HepG2 (cell line): ENCODE data around the gene MSI2. TPM values are rescaled to one million over a fixed set of nuclear protein-coding genes. Genes with fewer than 3 reads are reported as not detected.

ENCODE experiments used
- ATAC-seq: fragments of 200-7000 bp; cut with Tn5 transposase; 3 replicates; pipeline ENCODE4 v1.9.1; 2020; ENCODE audit warnings: mild to moderate bottlenecking, moderate library complexity
- BruUV-seq: library from RNA; stranded (reverse); fragments of 400-500 nt; replicated peaks from 2 replicates; lab custom pipeline; 2021; lab: Mats Ljungman, UMichigan
- CTCF ChIA-PET: fragments of 300-600 bp; formaldehyde crosslinking; extraction: SDS; loops from one replicate; lab custom pipeline; 2021; ENCODE audit warnings: low total read pairs, inconsistent platforms, low intra/inter-chr PET ratio; lab: Yijun Ruan, JAX
- POLR2A ChIA-PET: fragments of 350-600 bp; sonication (Branson Sonifier 250); formaldehyde crosslinking; loops from one replicate; lab custom pipeline; 2020; ENCODE audit warnings: antibody characterized with exemption, inconsistent platforms; lab: Yijun Ruan, JAX
- DNase-seq: peaks from one replicate; pipeline ENCODE4 v3.0.0-alpha.2; 2015; ENCODE audit warnings: low spot score
- FAIRE-seq: peaks from 3 replicates; lab custom pipeline; 2011; peaks lifted over from hg19 to GRCh38; lab: Jason Lieb, UNC
- H2AFZ ChIP-seq: one replicate; pipeline ENCODE4 v1.6.1; 2011; ENCODE audit warnings: low read length, inconsistent platforms
- H3K27ac ChIP-seq: fragments of 300-600 bp; 3 replicates; pipeline ENCODE4 v1.8.0; 2011; ENCODE audit warnings: mixed run types, mild to moderate bottlenecking, mixed read lengths, low read length, inconsistent platforms; ENCODE audit not compliant: insufficient read depth; ENCODE audit errors: extremely low read length
- H3K27me3 ChIP-seq, 2 experiments: fragments of 200-600 bp in 1 of 2; 2 replicates in 1 of 2; 3 replicates in 1 of 2; pipeline versions ENCODE4 v1.6.0 to v1.8.0; 2011; ENCODE audit warnings: low read length in 2 of 2, mild to moderate bottlenecking in 2 of 2, moderate library complexity in 2 of 2, inconsistent platforms in 1 of 2; ENCODE audit not compliant: insufficient read depth in 2 of 2, control insufficient read depth in 1 of 2
- H3K36me3 ChIP-seq, 2 experiments: fragments of 200-600 bp in 1 of 2; replicated peaks in 1 of 2; 2 replicates in 1 of 2; 3 replicates in 1 of 2; pipeline versions ENCODE4 v1.5.1 to v1.8.0; 2011; ENCODE audit warnings: low read length in 2 of 2, inconsistent platforms in 1 of 2; ENCODE audit not compliant: insufficient read depth in 2 of 2, control insufficient read depth in 1 of 2
- H3K4me1 ChIP-seq: 2 replicates; pipeline ENCODE4 v1.5.1; 2012; ENCODE audit warnings: low read length, inconsistent platforms; ENCODE audit not compliant: insufficient read depth
- H3K4me2 ChIP-seq: 2 replicates; pipeline ENCODE4 v1.6.0; 2011; ENCODE audit warnings: low read depth, low read length, inconsistent platforms
- H3K4me3 ChIP-seq, 3 experiments: fragments of 200-600 bp in 1 of 3; sonication (generic), shearing (Covaris generic) in 1 of 3; replicated peaks in 1 of 3; 2 replicates each; pipeline ENCODE4 v1.5.1; 2011 to 2016; ENCODE audit warnings: low read length in 3 of 3, inconsistent platforms in 2 of 3, low read depth in 2 of 3, mild to moderate bottlenecking in 2 of 3, control low read depth in 1 of 3, mixed read lengths in 1 of 3; ENCODE audit not compliant: insufficient read depth in 1 of 3
- H3K79me2 ChIP-seq: one replicate; pipeline ENCODE4 v1.6.1; 2011; ENCODE audit warnings: low read length, inconsistent platforms; ENCODE audit not compliant: insufficient read depth
- H3K9ac ChIP-seq: 2 replicates; pipeline ENCODE4 v1.6.0; 2011; ENCODE audit warnings: mild to moderate bottlenecking, low read depth, low read length, inconsistent platforms; ENCODE audit not compliant: insufficient read depth
- H3K9me3 ChIP-seq: 2 replicates; pipeline ENCODE4 v1.5.1; 2012; ENCODE audit warnings: mild to moderate bottlenecking, low read length
- H4K20me1 ChIP-seq: 2 replicates; pipeline ENCODE4 v1.6.0; 2011; ENCODE audit warnings: inconsistent platforms, mild to moderate bottlenecking, low read length, moderate library complexity; ENCODE audit not compliant: insufficient read depth
- AGO2 ChIP-seq: fragments of 200-400 bp; formaldehyde crosslinking; optimal IDR thresholded peaks from 2 replicates; pipeline ENCODE3; 2017; ENCODE audit warnings: mild to moderate bottlenecking, low read depth, low read length, moderate library complexity
- BHLHE40 ChIP-seq: IDR thresholded peaks from 2 replicates; pipeline ENCODE4 v1.6.1; 2011; ENCODE audit warnings: low read length, improper control_type of control experiment
- MED8 ChIP-seq: sonication (generic); formaldehyde crosslinking; IDR thresholded peaks from 2 replicates; pipeline ENCODE4 v1.8.1; 2023; ENCODE audit warnings: mild to moderate bottlenecking, missing genetic modification reagents; ENCODE audit not compliant: insufficient replicate concordance
- MXI1 ChIP-seq: IDR thresholded peaks from 3 replicates; pipeline ENCODE4 v1.6.1; 2012; ENCODE audit warnings: low read depth, low read length, inconsistent platforms, borderline replicate concordance
- PAF1 ChIP-seq: IDR thresholded peaks from 2 replicates; pipeline ENCODE4 v1.6.1; 2016; ENCODE audit warnings: missing genetic modification reagents, missing compliant biosample characterization
- RBM22 ChIP-seq: fragments of 200-400 bp; formaldehyde crosslinking; optimal IDR thresholded peaks from 2 replicates; pipeline ENCODE3; 2017; ENCODE audit warnings: mild to moderate bottlenecking, low read length, moderate library complexity
- RFXANK ChIP-seq: IDR thresholded peaks from 2 replicates; pipeline ENCODE4 v1.6.1; 2016
- STAG1 ChIP-seq: sonication (generic); formaldehyde crosslinking; IDR thresholded peaks from 2 replicates; pipeline ENCODE4 v1.4.0; 2020; ENCODE audit warnings: missing genetic modification reagents
- ZNF232 ChIP-seq: sonication (generic); formaldehyde crosslinking; IDR thresholded peaks from 2 replicates; pipeline ENCODE4 v1.4.0; 2020; ENCODE audit warnings: missing genetic modification reagents, borderline replicate concordance
- ZNF234 ChIP-seq: sonication (generic); formaldehyde crosslinking; conservative IDR thresholded peaks from 2 replicates; pipeline ENCODE4 v1.5.1; 2020; ENCODE audit warnings: mild to moderate bottlenecking, missing genetic modification reagents
- ZNF367 ChIP-seq: sonication (generic); formaldehyde crosslinking; IDR thresholded peaks from 2 replicates; pipeline ENCODE4 v1.4.0; 2020; ENCODE audit warnings: missing genetic modification reagents, borderline replicate concordance
- ZNF563 ChIP-seq: sonication (generic); formaldehyde crosslinking; IDR thresholded peaks from 2 replicates; pipeline ENCODE4 v1.8.0; 2022; ENCODE audit warnings: mild to moderate bottlenecking, moderate library complexity, missing genetic modification reagents
- ZNF564 ChIP-seq: sonication (generic); formaldehyde crosslinking; IDR thresholded peaks from 2 replicates; pipeline ENCODE4 v1.8.1; 2023; ENCODE audit warnings: mild to moderate bottlenecking, missing genetic modification reagents
- ZNF724P ChIP-seq: sonication (generic); formaldehyde crosslinking; IDR thresholded peaks from 2 replicates; pipeline ENCODE4 v1.8.0; 2022; ENCODE audit warnings: missing genetic modification reagents, borderline replicate concordance
- ZNF841 ChIP-seq: sonication (generic); formaldehyde crosslinking; IDR thresholded peaks from 2 replicates; pipeline ENCODE4 v1.8.1; 2023; ENCODE audit warnings: missing genetic modification reagents, borderline replicate concordance
- WGBS: methylation state at CpG from one replicate; pipeline ENCODE4 v1.1.6; 2017; ENCODE audit warnings: low lambda C conversion rate; 5-methylcytosine and 5-hydroxymethylcytosine counted together
- in situ Hi-C: cut with HindIII; loops from 2 replicates; pipeline ENCODE4 v1.10.0; 2017; ENCODE audit warnings: low pct_unique_long_range_greater_than_20kb; ENCODE audit not compliant: extremely low pct_ligation_motif_present
- intact Hi-C: fragments of 100-400 bp; cut with micrococcal nuclease; formaldehyde crosslinking; loops from one replicate; pipeline ENCODE4 v1.10.0; 2022; ENCODE audit not compliant: unreplicated experiment
- polyA plus RNA-seq, 8 experiments: library from polyadenylated mRNA; depleted of rRNA in 3 of 8; stranded (reverse) in 7 of 8; unstranded in 1 of 8; fragments of >200 nt; fragmentation: Illumina TruSeq in 4 of 8; extraction: Trizol in 4 of 8; gene quantifications; 2 replicates each; pipeline versions ENCODE4 v1.2.1 to v1.2.3, GENCODE V29; 2011 to 2016; ENCODE audit warnings: low read depth in 4 of 8, missing spikeins in 1 of 8, mixed read lengths in 1 of 8; ENCODE audit not compliant: insufficient read depth in 1 of 8
- total RNA-seq, 5 experiments: library from RNA; depleted of rRNA; stranded (reverse); fragments of >200 nt; fragmentation: Illumina TruSeq; extraction: Trizol; gene quantifications; 2 replicates each; pipeline ENCODE4 v1.2.3, GENCODE V29; 2016; ENCODE audit warnings: low read depth in 1 of 5
- TF ChIP-seq, protein P1 (sequence below): sonication (generic); formaldehyde crosslinking; IDR thresholded peaks from 2 replicates; pipeline ENCODE4 v1.4.0; 2020; ENCODE audit warnings: missing genetic modification reagents
- TF ChIP-seq, protein P2 (sequence below): IDR thresholded peaks from 2 replicates; pipeline ENCODE4 v1.6.1; 2018; ENCODE audit warnings: missing genetic modification reagents
- TF ChIP-seq, protein P3 (sequence below): sonication (generic); formaldehyde crosslinking; IDR thresholded peaks from 2 replicates; pipeline ENCODE4 v1.4.0; 2020; ENCODE audit warnings: missing genetic modification reagents
- TF ChIP-seq, protein P4 (sequence below): sonication (generic); formaldehyde crosslinking; IDR thresholded peaks from 2 replicates; pipeline ENCODE4 v1.8.0; 2022; ENCODE audit warnings: low read depth, missing genetic modification reagents

MSI2 gene
- total and polyA plus RNA-seq, 2 of the 13 experiments (the other 11 are each of a cell fraction or from before 2014, with no cell fraction given): 77.5 to 78.4 TPM

DNA sequence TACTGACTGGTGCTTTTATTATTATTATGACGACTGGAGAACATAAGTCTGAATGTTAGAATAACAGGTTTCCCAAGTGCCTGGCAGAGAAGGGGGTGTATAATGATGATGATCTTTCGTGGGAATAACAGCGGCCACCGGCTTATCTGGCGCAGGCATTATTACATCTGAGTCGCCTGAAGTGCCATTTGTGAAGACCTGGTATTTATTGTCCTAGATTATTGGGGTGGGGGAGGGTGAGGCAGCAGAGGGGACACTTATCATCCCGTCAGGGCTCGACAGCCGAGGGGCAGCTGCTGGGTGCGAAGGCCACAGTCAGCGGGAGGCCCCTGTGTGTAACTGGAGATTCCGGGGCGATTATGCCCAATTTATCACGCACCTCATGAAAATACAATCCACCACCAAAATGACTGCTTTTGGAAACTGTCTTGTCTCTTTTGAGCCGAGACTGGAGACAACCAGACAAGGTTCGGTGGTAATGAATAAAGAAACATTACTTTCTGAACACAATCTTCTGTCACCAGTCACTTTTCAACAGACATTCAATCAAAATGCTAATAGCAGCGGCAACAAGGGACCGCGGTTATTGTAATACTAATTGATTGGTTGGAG lies 289.5 kb downstream of the MSI2 start:
- Histone ChIP-seq H3K36me3 (peaks cover 0 to 2% of the 10 kb centered on the region in 2 experiments; a peak in 3 of 5 replicates), H2AFZ (no peak overlapping the region), H3K27me3 (no peaks in the 10 kb centered on the region), H4K20me1 (no peaks in the 10 kb centered on the region), H3K79me2 (peaks cover 7% of the 10 kb centered on the region), H3K4me3 (no peak overlapping the region), H3K9me3 (no peaks in the 10 kb centered on the region), H3K4me2 (no peak overlapping the region), H3K9ac (no peak overlapping the region), H3K27ac (no peak overlapping the region), H3K4me1 (peaks cover 87% of the 10 kb centered on the region)
- no peak for TF ChIP-seq ZNF841 (CRISPR knock-in tag)
- TF ChIP-seq MXI1: no peak
- no peak for TF ChIP-seq ZNF232 (CRISPR knock-in tag)
- TF ChIP-seq RBM22: no peak
- TF ChIP-seq, protein P1, sequence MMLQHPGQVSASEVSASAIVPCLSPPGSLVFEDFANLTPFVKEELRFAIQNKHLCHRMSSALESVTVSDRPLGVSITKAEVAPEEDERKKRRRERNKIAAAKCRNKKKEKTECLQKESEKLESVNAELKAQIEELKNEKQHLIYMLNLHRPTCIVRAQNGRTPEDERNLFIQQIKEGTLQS (CRISPR knock-in tag): no peak
- TF ChIP-seq, protein P2, sequence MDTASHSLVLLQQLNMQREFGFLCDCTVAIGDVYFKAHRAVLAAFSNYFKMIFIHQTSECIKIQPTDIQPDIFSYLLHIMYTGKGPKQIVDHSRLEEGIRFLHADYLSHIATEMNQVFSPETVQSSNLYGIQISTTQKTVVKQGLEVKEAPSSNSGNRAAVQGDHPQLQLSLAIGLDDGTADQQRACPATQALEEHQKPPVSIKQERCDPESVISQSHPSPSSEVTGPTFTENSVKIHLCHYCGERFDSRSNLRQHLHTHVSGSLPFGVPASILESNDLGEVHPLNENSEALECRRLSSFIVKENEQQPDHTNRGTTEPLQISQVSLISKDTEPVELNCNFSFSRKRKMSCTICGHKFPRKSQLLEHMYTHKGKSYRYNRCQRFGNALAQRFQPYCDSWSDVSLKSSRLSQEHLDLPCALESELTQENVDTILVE (CRISPR knock-in tag): no peak
- TF ChIP-seq ZNF234: no peak
- no peak for TF ChIP-seq MED8 (CRISPR knock-in tag)
- TF ChIP-seq AGO2: no peak
- TF ChIP-seq ZNF564 (CRISPR knock-in tag): no peak
- no peak for TF ChIP-seq PAF1 (CRISPR knock-in tag)
- TF ChIP-seq, protein P3, sequence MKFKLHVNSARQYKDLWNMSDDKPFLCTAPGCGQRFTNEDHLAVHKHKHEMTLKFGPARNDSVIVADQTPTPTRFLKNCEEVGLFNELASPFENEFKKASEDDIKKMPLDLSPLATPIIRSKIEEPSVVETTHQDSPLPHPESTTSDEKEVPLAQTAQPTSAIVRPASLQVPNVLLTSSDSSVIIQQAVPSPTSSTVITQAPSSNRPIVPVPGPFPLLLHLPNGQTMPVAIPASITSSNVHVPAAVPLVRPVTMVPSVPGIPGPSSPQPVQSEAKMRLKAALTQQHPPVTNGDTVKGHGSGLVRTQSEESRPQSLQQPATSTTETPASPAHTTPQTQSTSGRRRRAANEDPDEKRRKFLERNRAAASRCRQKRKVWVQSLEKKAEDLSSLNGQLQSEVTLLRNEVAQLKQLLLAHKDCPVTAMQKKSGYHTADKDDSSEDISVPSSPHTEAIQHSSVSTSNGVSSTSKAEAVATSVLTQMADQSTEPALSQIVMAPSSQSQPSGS: no peak
- TF ChIP-seq, protein P4, sequence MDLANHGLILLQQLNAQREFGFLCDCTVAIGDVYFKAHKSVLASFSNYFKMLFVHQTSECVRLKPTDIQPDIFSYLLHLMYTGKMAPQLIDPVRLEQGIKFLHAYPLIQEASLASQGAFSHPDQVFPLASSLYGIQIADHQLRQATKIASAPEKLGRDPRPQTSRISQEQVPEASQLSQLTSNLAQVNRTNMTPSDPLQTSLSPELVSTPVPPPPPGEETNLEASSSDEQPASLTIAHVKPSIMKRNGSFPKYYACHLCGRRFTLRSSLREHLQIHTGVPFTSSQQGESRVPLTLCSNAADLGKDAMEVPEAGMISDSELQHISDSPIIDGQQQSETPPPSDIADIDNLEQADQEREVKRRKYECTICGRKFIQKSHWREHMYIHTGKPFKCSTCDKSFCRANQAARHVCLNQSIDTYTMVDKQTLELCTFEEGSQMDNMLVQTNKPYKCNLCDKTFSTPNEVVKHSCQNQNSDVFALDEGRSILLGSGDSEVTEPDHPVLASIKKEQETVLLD: no peak
- no peak for TF ChIP-seq ZNF367
- TF ChIP-seq ZNF563 (CRISPR knock-in tag): no peak
- TF ChIP-seq BHLHE40: no peak
- TF ChIP-seq STAG1 (CRISPR knock-in tag): no peak
- no peak for TF ChIP-seq ZNF724P (CRISPR knock-in tag)
- TF ChIP-seq RFXANK (CRISPR knock-in tag): no peak
- DNase-seq: no peak
- in situ Hi-C loops: no loop called here
- no TSS peak for BruUV-seq
- ChIA-PET CTCF (no interaction called here), POLR2A (no interaction called here)
- intact Hi-C loops: no loop called here
- WGBS: 93% methylated on average over 19 of the region's 19 CpGs
- FAIRE-seq: no peak
- no peak for ATAC-seq
